Prostate gland (tissue), 2 donors: ENCODE data around the gene FAAP20. TPM values are rescaled to one million over a fixed set of nuclear protein-coding genes. Genes with fewer than 3 reads are reported as not detected.

Source experiments
- DNase-seq: peaks from one replicate; pipeline ENCODE4 v3.0.0-alpha.2; 2019; ENCODE audit warnings: low spot score
- H3K27ac ChIP-seq, 2 donors: fragments of 200-600 bp; sonication (generic); 2 replicates each; pipeline ENCODE4 v1.5.1; 2017 to 2019
- H3K27me3 ChIP-seq: fragments of 200-600 bp; sonication (generic); replicated peaks from 2 replicates; pipeline ENCODE4 v1.5.1; 2019; ENCODE audit not compliant: insufficient read depth
- H3K36me3 ChIP-seq, 2 donors: fragments of 200-600 bp; sonication (generic); 1 replicate in 1 of 2; 2 replicates in 1 of 2; pipeline versions ENCODE4 v1.5.1 to v1.8.1; 2017 to 2019
- H3K4me1 ChIP-seq: fragments of 200-600 bp; sonication (generic); replicated peaks from 2 replicates; pipeline ENCODE4 v1.5.1; 2019
- H3K4me3 ChIP-seq, 2 donors: fragments of 200-600 bp; sonication (generic); 2 replicates each; pipeline ENCODE4 v1.5.1; 2017 to 2019
- H3K9me3 ChIP-seq: fragments of 200-600 bp; sonication (generic); 2 replicates; pipeline ENCODE4 v1.5.1; 2017
- CTCF ChIP-seq, 4 experiments: fragments of 200-600 bp in 2 of 4; fragments of 450-650 bp in 2 of 4; sonication (generic) in 2 of 4; IDR thresholded peaks; 1 replicate in 3 of 4; 2 replicates in 1 of 4; pipeline ENCODE4 v1.5.1; 2016 to 2019; ENCODE audit warnings: antibody characterized with exemption in 4 of 4, mild to moderate bottlenecking in 2 of 4, moderate library complexity in 2 of 4
- POLR2A ChIP-seq: fragments of 450-650 bp; IDR thresholded peaks from one replicate; pipeline ENCODE4 v1.6.1; 2016; ENCODE audit warnings: antibody characterized with exemption, mild to moderate bottlenecking
- POLR2AphosphoS5 ChIP-seq: sonication (generic); formaldehyde crosslinking; IDR thresholded peaks from one replicate; pipeline ENCODE4 v1.6.1; 2017; ENCODE audit warnings: antibody characterized with exemption
- WGBS: methylation state at CpG from one replicate; pipeline ENCODE4 v1.1.5; 2018; 5-methylcytosine and 5-hydroxymethylcytosine counted together
- intact Hi-C: fragments of 100-400 bp; cut with DNase I; formaldehyde crosslinking; loops from one replicate; pipeline ENCODE4 v1.14.2; 2022
- total RNA-seq, 2 donors: library from RNA; depleted of rRNA; stranded (reverse); fragments of >200 nt; gene quantifications; one replicate each; pipeline ENCODE4 v1.1.0, GENCODE V29; 2016

The FAAP20 gene
- total RNA-seq, 2 donors from 2014 or later: 55.9 to 70.4 TPM

GRCh38 chr1:2221271-2221670 lies 26.7 kb upstream of the FAAP20 start:
- intact Hi-C loops: no loop called here
- H3K9me3 ChIP-seq: no peaks in the 10 kb centered on the region
- no peak overlapping the region for H3K4me3 ChIP-seq
- no peaks in the 10 kb centered on the region for H3K27me3 ChIP-seq
- WGBS: 87% methylated on average over 3 of the region's 3 CpGs
- no peaks in the 10 kb centered on the region for H3K4me1 ChIP-seq
- no peak for DNase-seq
- no peak overlapping the region for H3K27ac ChIP-seq
- TF ChIP-seq CTCF (IDR thresholded peaks at IDR 0.05): no peak
- TF ChIP-seq POLR2AphosphoS5: no peak
- no peak for TF ChIP-seq POLR2A
- H3K36me3 ChIP-seq: no peaks in the 10 kb centered on the region

GRCh38 chr1:2216767-2217058 lies 22.1 kb upstream of the FAAP20 start:
- H3K27ac ChIP-seq: no peak overlapping the region
- 86% methylated on average over 5 of the region's 7 CpGs for WGBS
- no peaks in the 10 kb centered on the region for H3K9me3 ChIP-seq
- H3K4me3 ChIP-seq: no peak overlapping the region
- H3K4me1 ChIP-seq: peaks cover 24% of the 10 kb centered on the region
- H3K27me3 ChIP-seq: no peaks in the 10 kb centered on the region
- no peaks in the 10 kb centered on the region for H3K36me3 ChIP-seq
- TF ChIP-seq POLR2AphosphoS5 (no peak), POLR2A (no peak), CTCF (IDR thresholded peaks at IDR 0.05) (no peak)
- intact Hi-C loops: no loop called here
- DNase-seq: no peak

- no peak overlapping the region for H3K4me3 ChIP-seq
- TF ChIP-seq POLR2A (no peak), CTCF (IDR thresholded peaks at IDR 0.05) (no peak), POLR2AphosphoS5 (no peak)
- DNase-seq: no peak
- H3K9me3 ChIP-seq: no peaks in the 10 kb centered on the region
- H3K27ac ChIP-seq: no peak overlapping the region
- 87% methylated on average over 24 of the region's 25 CpGs for WGBS
- intact Hi-C loops: no loop called here
- peaks cover 24% of the 10 kb centered on the region for H3K4me1 ChIP-seq
- no peaks in the 10 kb centered on the region for H3K36me3 ChIP-seq
- H3K27me3 ChIP-seq: no peaks in the 10 kb centered on the region
Measured at GRCh38 chr1:2215909-2216766, 21.6 kb upstream of the FAAP20 start.

GRCh38 chr1:2215329-2215728 lies 20.8 kb upstream of the FAAP20 start:
- Histone ChIP-seq H3K27me3 (no peaks in the 10 kb centered on the region), H3K27ac (no peak overlapping the region), H3K9me3 (no peaks in the 10 kb centered on the region), H3K4me3 (no peak overlapping the region), H3K4me1 (peaks cover 24% of the 10 kb centered on the region), H3K36me3 (no peaks in the 10 kb centered on the region)
- intact Hi-C loops: no loop called here
- 94% methylated on average over 14 of the region's 14 CpGs for WGBS
- TF ChIP-seq POLR2A (no peak), POLR2AphosphoS5 (no peak), CTCF (IDR thresholded peaks at IDR 0.05) (no peak)
- DNase-seq: no peak
